ENCODE data around the gene CFAP45.
"Not testable (repeated sequence)": the region's sequence is repeated elsewhere in the genome, so short reads cannot be mapped to it uniquely, and the experiment has no call there.

CFAP45 gene

DNA sequence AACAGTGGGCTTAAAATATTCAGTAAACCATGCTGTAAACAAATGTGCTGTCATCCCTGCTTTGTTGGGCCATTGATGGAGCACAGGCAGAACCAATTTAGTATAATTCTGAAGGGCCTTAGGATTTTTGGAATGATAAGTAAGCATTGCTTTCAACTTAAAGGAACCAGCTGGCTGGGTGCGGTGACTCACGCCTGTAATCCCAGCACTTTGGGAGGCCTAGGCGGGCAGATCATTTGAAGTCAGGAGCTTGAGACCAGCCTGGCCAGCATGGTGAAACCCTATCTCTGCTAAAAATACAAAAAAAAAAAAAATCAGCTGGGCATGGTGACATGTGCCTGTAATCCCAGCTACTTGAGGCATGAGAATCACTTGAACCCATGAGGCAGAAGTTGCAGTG, 4.1 kb upstream of the CFAP45 start:
- DNase-seq (ENCODE audit: low read depth), result not testable (repeated sequence)

DNA sequence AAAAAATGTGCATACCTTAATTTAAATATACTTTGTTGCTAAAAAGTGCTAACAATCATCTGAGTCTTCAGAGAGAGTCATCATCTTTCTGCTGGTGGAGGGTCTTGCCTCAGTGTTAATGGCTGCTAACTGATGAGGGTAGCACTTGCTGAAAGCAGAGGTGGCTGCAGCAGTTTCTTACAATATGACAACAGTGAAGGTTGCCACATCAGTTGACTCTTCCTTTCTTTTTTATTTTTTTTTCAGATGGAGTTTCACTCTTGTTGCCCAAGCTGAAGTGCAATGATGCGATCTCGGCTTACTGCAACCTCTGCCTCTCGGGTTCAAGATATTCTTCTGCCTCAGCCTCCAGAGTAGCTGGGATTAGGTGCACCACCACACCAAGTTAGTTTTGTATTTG, 2.6 kb upstream of the CFAP45 start:
- no peak for DNase-seq (ENCODE audit: low read depth)

DNA sequence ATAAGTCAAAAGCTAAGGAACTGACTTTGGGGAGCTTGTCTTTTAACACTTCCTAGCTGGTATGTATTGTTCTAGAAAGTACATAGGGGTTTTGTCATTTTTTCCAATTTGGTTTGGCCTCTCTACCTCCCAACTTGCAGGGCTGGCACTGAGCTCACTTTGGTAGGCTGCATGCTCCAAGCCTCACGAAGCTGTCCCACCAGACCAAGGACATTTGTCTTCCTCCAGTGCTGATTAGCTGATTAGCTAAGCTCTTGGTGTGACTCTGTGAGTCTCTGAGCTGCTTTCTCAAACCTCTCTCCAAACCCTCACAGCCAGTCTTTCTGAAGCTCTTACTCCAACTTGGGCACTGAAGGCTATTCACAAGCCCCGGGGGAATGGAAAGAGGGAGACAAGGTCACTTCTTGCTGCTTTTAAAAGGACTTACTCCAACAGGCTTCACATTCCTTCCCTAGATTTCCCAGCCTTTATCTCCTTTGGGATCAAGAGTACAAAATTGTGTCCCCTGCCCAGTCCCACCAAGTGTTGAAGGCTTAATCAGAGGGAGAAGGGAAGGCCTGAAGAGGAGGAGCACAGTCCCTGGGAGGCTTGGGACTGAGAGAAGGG, 893 bp upstream of the CFAP45 start:
- no peak for DNase-seq (ENCODE audit: low read depth)

DNA sequence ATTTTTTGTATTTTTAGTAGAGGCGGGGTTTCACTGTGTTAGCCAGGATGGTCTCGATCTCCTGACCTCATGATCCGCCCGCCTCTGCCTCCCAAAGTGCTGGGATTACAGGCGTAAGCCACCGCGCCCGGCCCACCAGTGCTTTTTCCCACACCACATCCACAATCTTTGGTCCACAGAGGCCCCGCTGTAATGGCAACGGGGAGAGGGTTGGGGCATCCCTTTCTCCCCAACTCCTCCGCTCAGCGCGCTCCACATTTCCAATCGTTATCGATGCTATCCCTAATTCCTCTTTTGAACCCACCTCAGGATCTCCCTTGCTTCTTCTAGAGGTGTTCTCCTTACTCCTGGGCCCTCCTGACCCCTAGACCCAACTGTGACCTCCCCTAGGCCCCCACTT, 331 bp downstream of the CFAP45 start:
- not testable (repeated sequence) for DNase-seq (ENCODE audit: low read depth)

DNA sequence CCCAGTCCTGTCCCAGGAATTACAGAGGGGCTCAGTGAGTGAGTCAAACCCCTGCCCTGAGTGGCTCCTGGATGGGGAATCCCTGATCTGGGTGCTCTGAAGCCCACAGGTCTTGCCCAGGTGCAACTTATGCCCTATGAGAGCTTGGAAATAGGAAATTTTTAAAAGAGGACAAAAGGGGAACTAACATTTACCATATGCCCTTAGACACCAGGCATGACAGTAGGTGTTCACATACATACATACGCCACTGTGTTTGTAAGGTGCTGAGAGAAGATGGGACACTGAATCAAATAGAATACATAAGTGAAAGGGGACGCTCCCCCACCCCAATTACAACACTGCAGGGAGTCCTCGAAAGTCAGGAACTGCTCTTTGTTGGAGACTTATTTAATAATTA, 1.4 kb downstream of the CFAP45 start:
- no peak for DNase-seq (ENCODE audit: low read depth)

DNA sequence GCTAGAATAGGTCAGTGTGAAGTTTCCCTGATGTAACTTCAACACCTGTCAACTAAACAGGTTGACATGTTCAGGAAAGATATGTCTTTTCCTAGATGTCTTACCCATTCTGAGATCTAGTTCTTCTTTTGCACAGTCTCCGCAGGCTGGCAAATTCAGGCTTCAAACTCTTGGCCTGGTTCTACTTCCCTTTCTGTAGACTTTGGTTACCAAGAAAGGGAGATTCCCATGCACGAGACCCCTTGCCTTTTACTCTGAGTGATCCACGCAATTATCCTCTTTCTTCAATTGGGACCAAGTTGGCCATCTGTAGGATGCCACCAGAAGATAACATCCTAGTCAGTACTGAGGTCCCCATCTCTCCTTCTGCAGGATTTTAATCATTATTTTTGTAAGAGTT, 2.0 kb downstream of the CFAP45 start:
- DNase-seq (ENCODE audit: low read depth), result no peak

DNA sequence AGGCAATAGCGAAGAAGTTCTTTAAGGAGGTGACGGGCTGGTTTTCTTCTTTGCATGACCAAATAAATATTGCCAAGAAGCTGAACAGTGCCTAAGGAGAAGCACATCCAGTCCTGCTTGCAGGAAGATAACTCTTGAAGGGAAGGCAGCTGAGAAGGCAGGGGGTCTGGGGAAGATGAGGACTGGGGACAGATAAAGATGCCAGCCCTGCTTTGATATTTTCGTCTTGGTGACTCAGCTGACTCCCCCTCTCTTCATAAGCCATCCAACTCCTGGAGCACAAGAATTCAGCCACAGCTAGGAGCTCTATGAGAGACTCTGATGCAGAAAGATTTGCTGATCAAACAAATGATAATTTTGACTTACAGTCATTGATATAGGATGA, 3.4 kb downstream of the CFAP45 start:
- DNase-seq (ENCODE audit: low read depth), result no peak

DNA sequence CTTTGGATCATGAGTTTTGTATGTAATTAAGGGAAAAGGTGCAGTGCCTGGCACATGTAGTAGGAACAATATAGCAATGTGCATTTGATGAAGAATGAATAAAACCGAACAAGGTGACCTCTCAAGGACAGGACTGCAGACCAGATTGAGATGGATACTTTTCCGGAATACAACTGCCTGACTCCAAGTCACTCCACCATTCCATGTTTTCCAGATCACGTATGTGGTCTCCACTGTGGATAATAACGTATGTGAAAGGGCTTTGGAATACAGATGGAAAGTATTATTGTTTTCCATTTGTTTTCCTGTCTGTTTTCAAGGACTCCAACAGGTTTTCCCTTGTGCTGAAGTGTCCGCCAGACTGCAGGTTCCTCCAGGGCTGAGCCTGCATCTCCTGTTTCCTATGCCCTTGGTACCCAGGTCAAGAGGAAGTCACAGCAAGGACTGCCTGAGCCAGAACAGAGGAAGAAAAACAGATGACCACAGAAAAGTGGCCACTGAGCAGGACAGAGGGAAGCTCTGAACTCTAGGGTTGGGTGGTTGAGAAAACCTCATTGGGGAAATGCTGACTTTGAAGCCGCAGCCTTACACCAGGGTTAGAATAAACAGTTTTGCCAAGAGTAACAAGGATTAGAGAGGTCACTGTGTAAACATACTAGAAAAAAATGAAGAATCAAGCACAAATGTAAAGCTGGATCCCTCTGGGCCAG, 4.0 kb downstream of the CFAP45 start:
- no peak for DNase-seq (ENCODE audit: low read depth)

DNA sequence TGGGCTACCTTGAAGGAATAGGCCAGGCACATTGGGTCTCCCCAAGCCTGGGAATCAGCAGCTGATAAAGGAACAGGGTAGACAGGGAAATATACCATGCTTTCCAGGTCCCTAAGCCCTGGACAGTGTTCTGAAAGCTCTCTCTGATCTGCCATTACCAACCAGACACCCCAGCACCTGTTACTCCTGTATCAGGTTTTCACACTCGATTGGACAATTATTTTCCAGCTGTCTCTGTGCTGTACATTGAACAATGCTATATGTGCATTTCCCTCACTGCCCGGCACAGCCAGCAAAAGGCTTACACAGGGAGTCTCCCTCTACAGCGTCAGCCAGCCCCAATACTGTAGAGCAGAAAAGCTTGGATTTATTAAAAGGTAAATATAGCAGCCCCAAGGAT, 4.7 kb downstream of the CFAP45 start:
- no peak for DNase-seq (ENCODE audit: low read depth)

DNA sequence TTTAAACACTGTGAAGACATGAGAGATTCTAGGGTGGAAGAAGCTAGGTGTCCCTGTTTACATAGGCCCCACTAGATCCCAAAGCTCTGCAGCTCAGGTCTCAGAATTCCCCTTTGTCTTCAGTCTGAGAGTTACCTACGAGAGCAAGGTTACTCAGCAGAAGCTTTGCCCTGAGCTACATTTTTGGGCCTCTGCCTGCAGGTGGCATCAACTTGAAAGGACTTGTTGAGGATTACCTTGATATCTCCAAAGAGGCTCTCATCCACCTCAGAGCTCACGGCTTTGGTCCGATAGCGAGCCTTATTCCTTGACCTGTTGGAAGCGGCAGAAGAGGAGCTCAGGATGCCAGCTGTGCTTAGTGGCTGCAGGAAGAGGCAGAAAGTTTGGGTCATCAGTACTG, 7.0 kb downstream of the CFAP45 start:
- no peak for DNase-seq (ENCODE audit: low read depth)

DNA sequence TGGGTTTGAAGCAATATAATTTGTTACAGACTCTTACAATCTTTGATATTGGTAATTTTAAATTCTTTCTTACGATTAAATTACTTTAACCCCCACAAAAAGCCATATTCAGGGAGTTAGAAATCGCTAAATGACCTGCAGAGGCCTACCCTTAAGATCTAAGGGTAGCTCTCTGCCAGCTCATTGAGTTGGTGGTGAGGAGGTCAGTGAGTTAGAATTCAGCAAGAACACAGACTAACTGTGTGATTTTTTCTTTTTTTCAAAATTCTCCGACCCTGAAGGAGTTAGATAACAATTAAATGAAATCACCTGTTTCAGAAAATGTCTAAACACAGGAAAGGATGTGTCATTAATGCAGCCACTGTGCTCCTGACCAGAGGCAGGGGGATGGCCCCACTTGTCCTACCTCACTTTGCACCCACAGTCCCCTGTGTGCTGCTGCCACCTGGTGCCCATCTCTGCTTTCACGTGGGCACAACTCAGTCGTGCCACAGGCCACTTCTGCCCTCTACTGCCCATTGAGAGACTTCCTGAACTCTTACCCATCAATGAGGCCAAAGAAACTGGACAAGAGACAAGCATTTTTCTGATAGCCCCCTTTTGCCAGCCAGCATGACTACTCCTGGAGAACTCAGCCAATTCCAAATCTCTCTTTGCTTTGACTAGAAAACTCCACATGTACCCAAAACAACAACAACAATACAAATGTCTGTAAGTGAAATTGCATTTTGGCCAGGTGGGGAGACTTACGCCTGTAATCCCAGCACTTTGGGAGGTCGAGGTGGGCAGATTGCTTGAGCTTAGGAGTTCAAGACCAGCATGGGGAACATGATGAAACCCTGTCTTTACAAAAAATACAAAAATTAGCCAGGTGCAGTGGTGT, 8.4 kb downstream of the CFAP45 start:
- peak; percentile 64 for DNase-seq (ENCODE audit: low read depth)

DNA sequence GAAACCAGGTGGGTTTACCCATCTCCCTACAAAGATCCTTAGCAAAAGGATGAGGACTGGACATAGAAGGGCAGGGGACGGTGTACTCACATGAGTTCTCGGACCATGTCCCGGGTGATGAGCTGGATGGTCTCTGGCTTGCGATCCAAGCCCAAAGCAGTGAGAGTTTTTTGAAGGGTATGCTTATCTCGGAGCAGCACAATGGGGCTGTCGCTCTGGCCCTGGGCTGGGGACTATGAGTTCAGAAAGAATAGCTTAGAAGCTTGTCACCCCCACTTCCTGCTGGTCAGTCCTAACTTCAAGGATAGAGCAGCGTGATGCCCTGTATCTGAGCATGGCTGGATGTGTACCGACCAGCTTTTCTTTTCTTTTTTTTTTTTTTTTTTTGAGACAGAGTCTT, 9.6 kb downstream of the CFAP45 start:
- no peak for DNase-seq (ENCODE audit: low read depth)

DNA sequence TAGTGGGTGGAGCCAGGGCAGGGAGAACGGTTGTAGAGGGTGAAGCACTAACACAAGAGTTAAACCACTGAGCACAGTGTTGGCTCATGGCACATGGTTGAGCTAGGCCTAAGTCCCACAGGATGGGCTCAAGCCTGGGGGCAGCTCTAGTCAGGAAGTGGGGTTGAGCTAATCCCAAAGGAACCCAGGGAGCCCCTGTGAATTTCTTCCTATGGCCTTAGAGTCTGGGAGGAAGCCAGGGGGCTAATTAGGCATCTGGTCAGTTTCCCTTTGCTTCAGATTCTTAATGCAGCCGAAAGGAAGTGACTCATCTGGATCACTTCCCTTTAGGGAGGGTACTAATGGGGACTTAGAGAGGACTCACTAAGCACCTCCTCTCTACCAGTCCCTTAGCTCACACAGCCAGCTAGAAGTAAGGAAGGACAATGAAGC, 10.1 kb downstream of the CFAP45 start:
- DNase-seq (ENCODE audit: low read depth), result no peak

DNA sequence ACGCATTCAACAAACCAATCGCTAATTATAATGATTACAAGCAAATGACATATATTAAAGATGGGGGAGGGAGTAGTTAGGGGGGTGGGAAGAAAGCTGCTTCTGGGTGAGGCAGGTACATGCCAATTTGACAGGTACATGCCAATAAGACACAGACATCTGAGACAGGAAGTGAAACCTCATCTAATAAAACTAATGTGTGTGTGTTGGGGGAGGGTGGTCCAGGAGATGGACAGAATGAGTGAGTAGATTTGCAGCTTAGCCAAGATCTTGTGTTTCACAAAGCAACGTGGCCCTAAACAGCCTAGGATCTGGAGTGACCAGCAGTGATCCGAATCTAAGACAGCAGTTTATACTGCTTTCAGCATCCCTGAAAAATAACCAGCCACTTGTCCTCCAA, 10.8 kb downstream of the CFAP45 start:
- no peak for DNase-seq (ENCODE audit: low read depth)

DNA sequence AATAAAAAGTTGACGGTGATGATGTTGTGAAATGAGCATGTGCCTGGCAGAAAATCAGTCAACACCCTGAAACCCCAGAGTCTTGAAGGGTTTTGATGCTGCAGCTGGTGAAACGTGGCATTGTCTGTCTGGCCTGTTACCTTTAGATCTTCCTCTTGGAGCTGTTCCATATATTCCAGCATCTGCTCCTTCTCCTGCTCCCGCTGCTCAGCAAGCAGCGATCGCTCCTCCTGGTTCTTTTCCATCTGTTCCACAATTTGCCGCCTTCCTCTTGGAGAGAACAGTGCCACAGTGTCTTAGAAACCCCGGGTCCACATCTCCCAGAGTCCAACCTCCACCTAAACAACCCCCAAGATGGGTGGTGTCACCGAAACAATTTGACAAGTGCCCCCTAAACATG, 15.7 kb downstream of the CFAP45 start:
- DNase-seq (ENCODE audit: low read depth), result no peak

DNA sequence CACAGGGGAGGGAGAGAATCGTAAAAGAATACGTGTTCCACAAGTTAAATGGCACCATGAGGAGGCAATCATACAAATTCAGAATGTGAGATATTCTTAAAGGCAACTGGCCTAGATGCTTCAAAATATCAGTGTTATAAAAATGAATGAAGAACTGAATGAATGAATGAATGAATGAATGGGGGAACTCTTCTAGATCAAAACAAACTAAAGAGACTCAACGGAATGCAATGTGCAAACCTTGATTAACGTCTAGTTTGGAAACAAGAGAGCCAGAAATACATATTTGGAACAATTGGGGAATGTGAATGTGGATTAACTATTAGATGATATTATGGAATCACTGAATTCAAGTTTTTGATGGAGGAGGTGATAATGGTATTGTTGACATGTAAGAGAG, 16.8 kb downstream of the CFAP45 start:
- no peak for DNase-seq (ENCODE audit: low read depth)

DNA sequence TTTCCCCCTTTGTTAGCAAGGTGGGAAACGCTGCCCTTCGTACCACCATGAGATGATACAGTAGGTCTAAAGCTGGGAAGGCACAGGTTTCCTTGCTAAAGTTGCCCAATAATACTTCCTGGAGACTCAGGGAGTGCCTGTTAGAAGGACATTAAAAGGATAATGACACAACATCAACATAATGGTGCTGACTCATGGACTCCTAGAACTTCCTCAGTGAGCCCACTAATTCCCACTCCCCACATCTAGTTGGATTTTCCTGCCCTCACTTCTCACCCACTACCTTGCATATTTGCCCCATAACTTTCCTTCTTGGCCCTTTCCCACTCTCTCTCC, 17.5 kb downstream of the CFAP45 start:
- DNase-seq (ENCODE audit: low read depth), result no peak

DNA sequence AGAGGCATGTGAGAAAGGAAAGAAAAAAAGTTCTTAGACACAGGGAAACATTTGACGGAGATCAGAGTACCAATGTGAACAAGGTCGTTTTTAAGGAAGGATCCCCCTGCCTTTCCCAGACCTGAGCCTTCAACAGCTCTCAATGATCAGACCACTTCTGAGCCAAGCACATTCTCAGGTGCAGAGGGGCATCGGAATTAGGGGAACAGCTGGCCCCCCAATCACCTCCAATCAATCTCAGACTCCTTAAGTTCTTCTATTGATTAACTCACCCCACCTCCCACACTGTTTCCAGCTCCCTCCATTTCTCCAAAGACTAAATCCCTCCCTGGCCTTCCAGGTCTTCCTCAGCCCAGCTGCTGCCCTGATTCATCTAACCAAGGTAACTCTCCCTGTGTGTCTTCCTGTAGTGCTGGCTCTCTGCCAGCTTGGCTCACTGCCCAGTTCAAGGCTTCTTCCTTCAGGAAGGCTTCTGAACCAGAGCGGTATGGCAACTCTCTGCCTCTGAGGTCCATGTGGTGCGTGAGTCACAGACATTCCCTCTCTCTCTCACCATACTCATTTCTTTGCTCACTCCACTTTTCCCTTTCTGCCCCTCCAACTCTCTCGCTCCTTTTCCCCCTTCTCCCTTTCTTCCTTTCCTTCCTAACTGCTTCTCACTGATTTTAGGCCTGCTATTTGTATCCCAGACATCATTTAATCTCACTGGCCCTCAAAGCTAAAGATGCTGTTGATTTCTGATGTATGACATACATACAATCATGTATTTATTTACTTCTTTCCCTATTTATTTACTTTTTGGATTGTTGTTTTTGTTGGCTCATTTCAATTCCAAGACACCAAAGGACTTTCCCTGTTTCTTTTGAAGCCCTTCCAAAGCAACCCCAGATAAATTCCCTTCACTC, 18.1 kb downstream of the CFAP45 start:
- no peak for DNase-seq (ENCODE audit: low read depth)

DNA sequence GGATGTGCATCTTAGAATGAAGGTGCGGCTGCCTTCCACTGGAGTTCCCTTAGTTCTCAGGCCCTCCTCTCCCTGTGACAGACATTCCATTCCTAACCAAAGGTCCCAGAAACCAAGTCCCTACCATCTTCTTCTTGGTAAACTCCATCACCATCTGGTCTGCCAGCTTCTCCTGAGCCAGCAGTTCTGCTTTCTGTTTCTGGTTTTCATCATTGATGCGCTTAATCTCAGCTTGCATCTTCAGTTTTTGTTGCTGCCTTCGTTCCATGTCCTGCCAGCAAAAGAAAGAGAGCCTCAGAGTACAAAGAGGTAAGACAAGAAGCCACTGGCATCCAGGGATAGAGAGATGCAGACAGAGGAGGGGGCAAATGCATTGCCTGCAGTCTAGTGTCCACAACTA, 19.5 kb downstream of the CFAP45 start:
- DNase-seq (ENCODE audit: low read depth), result no peak

DNA sequence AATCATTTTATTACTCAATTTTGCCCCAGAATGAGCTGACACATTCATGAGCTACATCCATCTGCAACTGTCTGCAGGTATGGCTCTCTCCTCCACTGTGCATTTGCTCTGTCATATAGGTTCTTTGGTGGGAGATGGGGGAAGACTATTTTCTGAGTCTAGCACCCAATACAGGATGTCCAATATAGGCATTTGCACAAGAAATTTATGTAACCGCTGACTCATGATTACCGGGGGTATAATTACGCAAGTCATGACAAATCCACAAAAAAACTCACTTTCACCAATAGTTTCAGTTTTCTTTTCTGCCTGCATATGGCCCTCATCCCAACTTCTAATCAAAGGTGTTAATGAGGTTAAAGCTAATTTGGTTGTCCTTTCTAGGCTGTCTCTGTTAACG, 20.0 kb downstream of the CFAP45 start:
- DNase-seq (ENCODE audit: low read depth), result no peak

DNA sequence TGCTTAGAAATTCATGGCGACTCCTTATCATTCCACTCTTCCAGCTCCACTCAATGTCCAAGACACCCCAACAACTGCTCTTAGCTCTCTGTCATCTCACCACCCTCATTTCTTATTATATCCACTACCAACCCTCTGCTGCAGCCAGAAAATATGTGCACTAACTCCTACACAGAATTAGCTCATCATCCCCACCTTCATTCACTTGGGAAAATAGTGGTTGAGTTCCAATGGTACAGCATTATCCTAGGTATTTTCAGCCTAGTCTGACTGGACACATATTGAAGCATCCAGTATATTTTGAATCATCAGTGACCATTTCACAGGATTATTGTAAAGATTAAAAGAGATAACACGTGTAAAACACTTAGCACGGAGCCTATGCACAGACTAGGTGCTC, 20.8 kb downstream of the CFAP45 start:
- DNase-seq (ENCODE audit: low read depth), result no peak

DNA sequence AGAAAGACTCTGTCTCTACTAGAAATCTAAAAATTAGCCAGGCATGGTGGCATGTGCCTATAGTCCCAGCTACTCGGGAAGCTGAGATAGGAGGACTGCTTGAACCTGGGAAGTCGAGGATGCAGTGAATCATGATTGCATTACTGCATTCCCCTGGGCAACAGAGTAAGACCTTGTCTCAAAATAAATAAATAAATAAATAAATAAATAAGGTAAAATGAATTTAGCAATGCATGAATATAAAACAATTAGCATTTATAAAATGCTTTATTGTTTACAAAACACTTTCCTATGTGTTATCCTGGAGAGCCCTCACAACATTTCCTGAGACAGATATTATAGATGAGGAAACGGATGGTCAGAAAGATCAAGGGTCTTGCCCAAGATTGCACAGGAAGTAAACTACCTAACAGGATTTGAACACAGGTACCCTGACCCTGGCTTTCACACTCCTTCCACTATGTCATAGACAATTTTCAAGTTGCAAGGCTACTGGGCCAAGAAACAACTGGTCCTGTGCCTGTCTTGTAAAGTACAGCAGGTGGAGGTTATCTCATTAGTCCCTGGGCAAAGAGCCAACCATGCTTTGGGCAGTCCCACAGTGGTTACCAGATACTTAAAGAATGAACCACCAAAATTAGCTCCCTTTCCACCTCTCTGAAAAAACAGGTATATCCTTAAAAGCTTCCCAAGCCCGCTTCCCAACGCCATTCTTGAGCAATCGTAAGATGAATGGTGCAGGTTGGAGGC, 22.1 kb downstream of the CFAP45 start:
- DNase-seq (ENCODE audit: low read depth), result no peak

All from activated gamma-delta T cell treated with anti-CD3 and anti-CD28 coated beads, Interleukin-2, amount 50 U/mL, for 16 hours (primary cell).